Panc1 (cell line): ENCODE data around the gene RBMS3. TPM values are rescaled to one million over a fixed set of nuclear protein-coding genes. Genes with fewer than 3 reads are reported as not detected.

Experiments
- ATAC-seq: fragments of 200-7000 bp; cut with Tn5 transposase; 2 replicates; pipeline ENCODE4 v1.9.1; 2020; ENCODE audit warnings: mild to moderate bottlenecking, moderate library complexity
- BruUV-seq: library from RNA; stranded (reverse); fragments of 400-500 nt; replicated peaks from 2 replicates; lab custom pipeline; 2021; lab: Mats Ljungman, UMichigan
- CTCF ChIA-PET: fragments of 300-600 bp; sonication (Branson Sonifier 250); formaldehyde crosslinking; loops from one replicate; lab custom pipeline; 2022; ENCODE audit warnings: antibody characterized with exemption; lab: Charles Lee
- POLR2A ChIA-PET: fragments of 300-600 bp; sonication (Branson Sonifier 250); formaldehyde crosslinking; loops from one replicate; lab custom pipeline; 2022; ENCODE audit warnings: antibody characterized with exemption; lab: Charles Lee
- DNase-seq: peaks from one replicate; pipeline ENCODE4 v3.0.0-alpha.2; 2010; ENCODE audit warnings: low read depth, low spot score
- H3K27ac ChIP-seq: 2 replicates; pipeline ENCODE4 v1.5.1; 2011; ENCODE audit warnings: mild to moderate bottlenecking, low read length, inconsistent platforms
- H3K27me3 ChIP-seq: fragments of 200-500 bp; sonication (Bioruptor generic); 2 replicates; pipeline ENCODE4 v1.6.0; 2014; ENCODE audit warnings: low read length, inconsistent platforms; ENCODE audit not compliant: control insufficient read depth, insufficient read depth
- H3K36me3 ChIP-seq: fragments of 200-500 bp; sonication (Bioruptor generic); 2 replicates; pipeline ENCODE4 v1.5.1; 2014; ENCODE audit warnings: inconsistent platforms, mild to moderate bottlenecking, low read length, moderate library complexity; ENCODE audit not compliant: control insufficient read depth, insufficient read depth
- H3K4me1 ChIP-seq: 2 replicates; pipeline ENCODE4 v1.5.1; 2011; ENCODE audit warnings: inconsistent platforms, mild to moderate bottlenecking, low read length, moderate library complexity; ENCODE audit not compliant: control insufficient read depth, insufficient read depth
- H3K4me3 ChIP-seq, 2 experiments: 2 replicates each; pipeline ENCODE4 v1.5.1; 2011 to 2012; ENCODE audit warnings: low read depth in 2 of 2, low read length in 2 of 2, mild to moderate bottlenecking in 2 of 2, inconsistent platforms in 1 of 2, moderate library complexity in 1 of 2
- H3K9me3 ChIP-seq: fragments of 200-500 bp; sonication (Bioruptor generic); 2 replicates; pipeline ENCODE4 v1.5.1; 2014; ENCODE audit warnings: low read depth, mild to moderate bottlenecking, inconsistent platforms, low read length, moderate library complexity; ENCODE audit not compliant: control insufficient read depth, insufficient read depth
- POLR2AphosphoS5 ChIP-seq: IDR thresholded peaks from 2 replicates; pipeline ENCODE4 v1.6.1; 2012; ENCODE audit warnings: mild to moderate bottlenecking, low read depth, low read length, moderate library complexity
- SIN3A ChIP-seq: IDR thresholded peaks from 2 replicates; pipeline ENCODE4 v1.6.1; 2012; ENCODE audit warnings: low read depth, mild to moderate bottlenecking, low read length, moderate library complexity, borderline replicate concordance; ENCODE audit not compliant: insufficient read depth
- TCF7L2 ChIP-seq: IDR thresholded peaks from 2 replicates; pipeline ENCODE4 v1.6.1; 2011; ENCODE audit warnings: mild to moderate bottlenecking, low read depth, low read length, inconsistent platforms
- in situ Hi-C: cut with HindIII; loops from 2 replicates; pipeline ENCODE4 v1.10.0; 2016; ENCODE audit warnings: low sequenced_read_pairs, low pct_unique_long_range_greater_than_20kb
- intact Hi-C: fragments of 100-400 bp; cut with micrococcal nuclease; formaldehyde crosslinking; loops from one replicate; pipeline ENCODE4 v1.10.0; 2022; ENCODE audit not compliant: unreplicated experiment
- total RNA-seq: library from RNA; stranded (reverse); gene quantifications from one replicate; pipeline ENCODE4 v1.2.1, GENCODE V29; 2021; ENCODE audit not compliant: unreplicated experiment
- TF ChIP-seq, protein P1 (sequence below), 2 experiments: IDR thresholded peaks; 2 replicates each; pipeline ENCODE4 v1.6.1; 2011 to 2012; ENCODE audit warnings: low read depth in 2 of 2, control low read depth in 1 of 2, low read length in 1 of 2, mild to moderate bottlenecking in 1 of 2, moderate library complexity in 1 of 2; ENCODE audit not compliant: insufficient read depth in 1 of 2
- TF ChIP-seq, protein P2 (sequence below): fragments of 450-650 bp; IDR thresholded peaks from 2 replicates; pipeline ENCODE4 v1.5.1; 2017; ENCODE audit warnings: mild to moderate bottlenecking

The RBMS3 gene
- total RNA-seq, 1 experiment from 2014 or later = 1.1 TPM

DNA sequence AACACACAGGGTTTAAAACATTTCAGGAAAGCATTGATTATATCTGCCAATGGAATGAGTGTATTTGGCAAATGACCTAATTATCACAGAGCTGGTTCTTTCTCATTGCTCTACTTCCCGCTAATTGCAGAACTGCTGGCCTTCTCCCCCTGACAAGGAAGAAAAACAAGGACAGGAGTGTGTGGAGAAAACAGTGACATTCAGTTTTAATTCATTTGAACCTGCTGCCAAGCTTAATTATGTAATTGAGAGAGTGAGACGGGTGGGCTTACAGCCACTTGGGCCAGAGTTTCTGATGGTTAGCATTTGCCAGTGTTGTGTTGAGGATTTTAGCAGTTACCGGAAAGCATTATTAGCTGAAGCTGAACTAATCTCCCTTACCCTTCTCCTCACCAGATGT is 301.4 kb downstream of the RBMS3 start:
- Histone ChIP-seq H3K27me3 (no peaks in the 10 kb centered on the region), H3K9me3 (no peaks in the 10 kb centered on the region), H3K4me1 (no peaks in the 10 kb centered on the region), H3K36me3 (no peaks in the 10 kb centered on the region), H3K4me3 (no peak overlapping the region), H3K27ac (no peak overlapping the region)
- in situ Hi-C loops (no loop called here), intact Hi-C loops (no loop called here)
- ChIA-PET CTCF (no interaction called here), POLR2A (no interaction called here)
- no TSS peak for BruUV-seq
- ATAC-seq = no peak
- TF ChIP-seq, protein P1, sequence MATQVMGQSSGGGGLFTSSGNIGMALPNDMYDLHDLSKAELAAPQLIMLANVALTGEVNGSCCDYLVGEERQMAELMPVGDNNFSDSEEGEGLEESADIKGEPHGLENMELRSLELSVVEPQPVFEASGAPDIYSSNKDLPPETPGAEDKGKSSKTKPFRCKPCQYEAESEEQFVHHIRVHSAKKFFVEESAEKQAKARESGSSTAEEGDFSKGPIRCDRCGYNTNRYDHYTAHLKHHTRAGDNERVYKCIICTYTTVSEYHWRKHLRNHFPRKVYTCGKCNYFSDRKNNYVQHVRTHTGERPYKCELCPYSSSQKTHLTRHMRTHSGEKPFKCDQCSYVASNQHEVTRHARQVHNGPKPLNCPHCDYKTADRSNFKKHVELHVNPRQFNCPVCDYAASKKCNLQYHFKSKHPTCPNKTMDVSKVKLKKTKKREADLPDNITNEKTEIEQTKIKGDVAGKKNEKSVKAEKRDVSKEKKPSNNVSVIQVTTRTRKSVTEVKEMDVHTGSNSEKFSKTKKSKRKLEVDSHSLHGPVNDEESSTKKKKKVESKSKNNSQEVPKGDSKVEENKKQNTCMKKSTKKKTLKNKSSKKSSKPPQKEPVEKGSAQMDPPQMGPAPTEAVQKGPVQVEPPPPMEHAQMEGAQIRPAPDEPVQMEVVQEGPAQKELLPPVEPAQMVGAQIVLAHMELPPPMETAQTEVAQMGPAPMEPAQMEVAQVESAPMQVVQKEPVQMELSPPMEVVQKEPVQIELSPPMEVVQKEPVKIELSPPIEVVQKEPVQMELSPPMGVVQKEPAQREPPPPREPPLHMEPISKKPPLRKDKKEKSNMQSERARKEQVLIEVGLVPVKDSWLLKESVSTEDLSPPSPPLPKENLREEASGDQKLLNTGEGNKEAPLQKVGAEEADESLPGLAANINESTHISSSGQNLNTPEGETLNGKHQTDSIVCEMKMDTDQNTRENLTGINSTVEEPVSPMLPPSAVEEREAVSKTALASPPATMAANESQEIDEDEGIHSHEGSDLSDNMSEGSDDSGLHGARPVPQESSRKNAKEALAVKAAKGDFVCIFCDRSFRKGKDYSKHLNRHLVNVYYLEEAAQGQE (IDR thresholded peaks at IDR 0.05; ENCODE audit: insufficient read depth in 1 of 2, low read depth in 2 of 2, low read length in 1 of 2) = no peak
- TF ChIP-seq, protein P2, sequence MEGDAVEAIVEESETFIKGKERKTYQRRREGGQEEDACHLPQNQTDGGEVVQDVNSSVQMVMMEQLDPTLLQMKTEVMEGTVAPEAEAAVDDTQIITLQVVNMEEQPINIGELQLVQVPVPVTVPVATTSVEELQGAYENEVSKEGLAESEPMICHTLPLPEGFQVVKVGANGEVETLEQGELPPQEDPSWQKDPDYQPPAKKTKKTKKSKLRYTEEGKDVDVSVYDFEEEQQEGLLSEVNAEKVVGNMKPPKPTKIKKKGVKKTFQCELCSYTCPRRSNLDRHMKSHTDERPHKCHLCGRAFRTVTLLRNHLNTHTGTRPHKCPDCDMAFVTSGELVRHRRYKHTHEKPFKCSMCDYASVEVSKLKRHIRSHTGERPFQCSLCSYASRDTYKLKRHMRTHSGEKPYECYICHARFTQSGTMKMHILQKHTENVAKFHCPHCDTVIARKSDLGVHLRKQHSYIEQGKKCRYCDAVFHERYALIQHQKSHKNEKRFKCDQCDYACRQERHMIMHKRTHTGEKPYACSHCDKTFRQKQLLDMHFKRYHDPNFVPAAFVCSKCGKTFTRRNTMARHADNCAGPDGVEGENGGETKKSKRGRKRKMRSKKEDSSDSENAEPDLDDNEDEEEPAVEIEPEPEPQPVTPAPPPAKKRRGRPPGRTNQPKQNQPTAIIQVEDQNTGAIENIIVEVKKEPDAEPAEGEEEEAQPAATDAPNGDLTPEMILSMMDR = no peak
- TF ChIP-seq TCF7L2 = no peak
- no peak for DNase-seq

DNA sequence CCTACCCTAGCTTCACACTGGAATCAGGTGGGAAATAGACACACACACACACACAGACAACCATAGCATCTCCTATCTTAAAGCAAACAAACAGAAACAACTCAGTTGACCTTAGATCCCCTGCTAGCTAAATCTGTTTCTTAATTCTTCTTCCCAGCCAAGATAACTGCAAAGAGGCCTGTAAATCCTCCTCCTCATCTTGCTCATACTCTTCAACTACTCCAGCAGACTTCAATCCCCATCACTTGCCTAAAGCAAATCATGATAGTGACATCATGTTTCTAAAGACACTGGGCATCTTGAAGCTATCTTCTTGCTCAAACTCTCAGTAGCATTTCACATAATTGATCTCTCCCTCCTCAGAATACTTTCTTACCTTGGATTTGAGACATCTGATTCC is 303.0 kb downstream of the RBMS3 start:
- TF ChIP-seq SIN3A (no peak), POLR2AphosphoS5 (no peak), TCF7L2 (no peak)
- TF ChIP-seq, protein P2 = no peak
- intact Hi-C loops = no loop called here

More for the DNA sequence above, 303.0 kb downstream of the RBMS3 start:
- DNase-seq = no peak
- no peaks in the 10 kb centered on the region for H3K27me3 ChIP-seq
- no TSS peak for BruUV-seq
- CTCF ChIA-PET = no interaction called here
- no peaks in the 10 kb centered on the region for H3K4me1 ChIP-seq
- no peak for ATAC-seq
- in situ Hi-C loops = no loop called here
- no peak overlapping the region for H3K4me3 ChIP-seq
- H3K27ac ChIP-seq = no peak overlapping the region
- H3K36me3 ChIP-seq = no peaks in the 10 kb centered on the region
- POLR2A ChIA-PET = no interaction called here
- H3K9me3 ChIP-seq = no peaks in the 10 kb centered on the region
